Panc1 (cell line): ENCODE data around the gene IL36RN.

Experiments
- POLR2AphosphoS5 ChIP-seq: IDR thresholded peaks from 2 replicates; pipeline ENCODE4 v1.6.1; 2012; ENCODE audit warnings: mild to moderate bottlenecking, low read depth, low read length, moderate library complexity
- SIN3A ChIP-seq: IDR thresholded peaks from 2 replicates; pipeline ENCODE4 v1.6.1; 2012; ENCODE audit warnings: low read depth, mild to moderate bottlenecking, low read length, moderate library complexity, borderline replicate concordance; ENCODE audit not compliant: insufficient read depth
- TF ChIP-seq, protein P1 (sequence below): fragments of 450-650 bp; IDR thresholded peaks from 2 replicates; pipeline ENCODE4 v1.5.1; 2017; ENCODE audit warnings: mild to moderate bottlenecking
- TF ChIP-seq, protein P2 (sequence below), 2 experiments: IDR thresholded peaks; 2 replicates each; pipeline ENCODE4 v1.6.1; 2011 to 2012; ENCODE audit warnings: low read depth in 2 of 2, control low read depth in 1 of 2, low read length in 1 of 2, mild to moderate bottlenecking in 1 of 2, moderate library complexity in 1 of 2; ENCODE audit not compliant: insufficient read depth in 1 of 2

DNA sequence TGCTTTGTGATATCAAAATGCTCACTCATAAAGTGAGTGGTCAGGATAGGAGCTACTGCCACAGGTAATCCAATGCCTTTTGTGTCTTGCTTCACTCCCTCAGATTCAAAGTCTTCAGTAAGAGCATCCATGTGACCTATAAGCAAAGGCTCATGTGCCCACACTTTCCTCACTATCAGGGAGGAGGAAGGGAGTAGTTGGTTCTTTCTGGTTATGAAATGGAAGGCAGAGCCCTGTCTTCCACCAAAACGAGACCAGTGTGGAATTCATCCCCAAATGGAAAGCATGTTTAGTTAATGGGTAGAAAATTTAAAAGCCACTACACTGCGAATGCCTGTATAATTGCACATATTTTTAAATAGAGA lies 34.6 kb downstream of the IL36RN start:
- TF ChIP-seq, protein P1, sequence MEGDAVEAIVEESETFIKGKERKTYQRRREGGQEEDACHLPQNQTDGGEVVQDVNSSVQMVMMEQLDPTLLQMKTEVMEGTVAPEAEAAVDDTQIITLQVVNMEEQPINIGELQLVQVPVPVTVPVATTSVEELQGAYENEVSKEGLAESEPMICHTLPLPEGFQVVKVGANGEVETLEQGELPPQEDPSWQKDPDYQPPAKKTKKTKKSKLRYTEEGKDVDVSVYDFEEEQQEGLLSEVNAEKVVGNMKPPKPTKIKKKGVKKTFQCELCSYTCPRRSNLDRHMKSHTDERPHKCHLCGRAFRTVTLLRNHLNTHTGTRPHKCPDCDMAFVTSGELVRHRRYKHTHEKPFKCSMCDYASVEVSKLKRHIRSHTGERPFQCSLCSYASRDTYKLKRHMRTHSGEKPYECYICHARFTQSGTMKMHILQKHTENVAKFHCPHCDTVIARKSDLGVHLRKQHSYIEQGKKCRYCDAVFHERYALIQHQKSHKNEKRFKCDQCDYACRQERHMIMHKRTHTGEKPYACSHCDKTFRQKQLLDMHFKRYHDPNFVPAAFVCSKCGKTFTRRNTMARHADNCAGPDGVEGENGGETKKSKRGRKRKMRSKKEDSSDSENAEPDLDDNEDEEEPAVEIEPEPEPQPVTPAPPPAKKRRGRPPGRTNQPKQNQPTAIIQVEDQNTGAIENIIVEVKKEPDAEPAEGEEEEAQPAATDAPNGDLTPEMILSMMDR = no peak
- TF ChIP-seq POLR2AphosphoS5 (no peak), SIN3A (no peak)
- TF ChIP-seq, protein P2, sequence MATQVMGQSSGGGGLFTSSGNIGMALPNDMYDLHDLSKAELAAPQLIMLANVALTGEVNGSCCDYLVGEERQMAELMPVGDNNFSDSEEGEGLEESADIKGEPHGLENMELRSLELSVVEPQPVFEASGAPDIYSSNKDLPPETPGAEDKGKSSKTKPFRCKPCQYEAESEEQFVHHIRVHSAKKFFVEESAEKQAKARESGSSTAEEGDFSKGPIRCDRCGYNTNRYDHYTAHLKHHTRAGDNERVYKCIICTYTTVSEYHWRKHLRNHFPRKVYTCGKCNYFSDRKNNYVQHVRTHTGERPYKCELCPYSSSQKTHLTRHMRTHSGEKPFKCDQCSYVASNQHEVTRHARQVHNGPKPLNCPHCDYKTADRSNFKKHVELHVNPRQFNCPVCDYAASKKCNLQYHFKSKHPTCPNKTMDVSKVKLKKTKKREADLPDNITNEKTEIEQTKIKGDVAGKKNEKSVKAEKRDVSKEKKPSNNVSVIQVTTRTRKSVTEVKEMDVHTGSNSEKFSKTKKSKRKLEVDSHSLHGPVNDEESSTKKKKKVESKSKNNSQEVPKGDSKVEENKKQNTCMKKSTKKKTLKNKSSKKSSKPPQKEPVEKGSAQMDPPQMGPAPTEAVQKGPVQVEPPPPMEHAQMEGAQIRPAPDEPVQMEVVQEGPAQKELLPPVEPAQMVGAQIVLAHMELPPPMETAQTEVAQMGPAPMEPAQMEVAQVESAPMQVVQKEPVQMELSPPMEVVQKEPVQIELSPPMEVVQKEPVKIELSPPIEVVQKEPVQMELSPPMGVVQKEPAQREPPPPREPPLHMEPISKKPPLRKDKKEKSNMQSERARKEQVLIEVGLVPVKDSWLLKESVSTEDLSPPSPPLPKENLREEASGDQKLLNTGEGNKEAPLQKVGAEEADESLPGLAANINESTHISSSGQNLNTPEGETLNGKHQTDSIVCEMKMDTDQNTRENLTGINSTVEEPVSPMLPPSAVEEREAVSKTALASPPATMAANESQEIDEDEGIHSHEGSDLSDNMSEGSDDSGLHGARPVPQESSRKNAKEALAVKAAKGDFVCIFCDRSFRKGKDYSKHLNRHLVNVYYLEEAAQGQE (IDR thresholded peaks at IDR 0.05; ENCODE audit: insufficient read depth in 1 of 2, low read depth in 2 of 2, low read length in 1 of 2) = no peak
